NCI-H69 (cell line): ENCODE data around the gene PGP.
"Not testable (repeated sequence)": the region's sequence is repeated elsewhere in the genome, so short reads cannot be mapped to it uniquely, and the experiment has no call there.

Source experiments
- DNase-seq: peaks from one replicate; lab custom pipeline; 2025; lab: John Stamatoyannopoulos, UW

The PGP gene, protein sequence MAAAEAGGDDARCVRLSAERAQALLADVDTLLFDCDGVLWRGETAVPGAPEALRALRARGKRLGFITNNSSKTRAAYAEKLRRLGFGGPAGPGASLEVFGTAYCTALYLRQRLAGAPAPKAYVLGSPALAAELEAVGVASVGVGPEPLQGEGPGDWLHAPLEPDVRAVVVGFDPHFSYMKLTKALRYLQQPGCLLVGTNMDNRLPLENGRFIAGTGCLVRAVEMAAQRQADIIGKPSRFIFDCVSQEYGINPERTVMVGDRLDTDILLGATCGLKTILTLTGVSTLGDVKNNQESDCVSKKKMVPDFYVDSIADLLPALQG

DNA sequence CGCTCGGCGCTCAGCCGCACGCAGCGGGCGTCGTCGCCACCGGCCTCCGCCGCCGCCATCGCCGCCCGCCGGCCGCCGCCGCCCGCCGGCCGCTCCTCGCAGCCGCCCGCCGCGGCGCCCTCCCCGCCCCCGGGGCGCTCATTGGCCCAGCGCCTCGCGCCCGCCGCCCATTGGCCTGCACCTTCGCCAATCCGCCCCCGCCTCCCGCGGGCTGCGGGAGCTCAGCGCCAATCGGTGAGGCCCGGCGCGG lies at the start of gene PGP:
TSS of gene PGP (minus strand) at position 122 of the 250 bp plus-strand sequence. CDS start at position 59, 63 bp downstream.
- DNase-seq = no peak

DNA sequence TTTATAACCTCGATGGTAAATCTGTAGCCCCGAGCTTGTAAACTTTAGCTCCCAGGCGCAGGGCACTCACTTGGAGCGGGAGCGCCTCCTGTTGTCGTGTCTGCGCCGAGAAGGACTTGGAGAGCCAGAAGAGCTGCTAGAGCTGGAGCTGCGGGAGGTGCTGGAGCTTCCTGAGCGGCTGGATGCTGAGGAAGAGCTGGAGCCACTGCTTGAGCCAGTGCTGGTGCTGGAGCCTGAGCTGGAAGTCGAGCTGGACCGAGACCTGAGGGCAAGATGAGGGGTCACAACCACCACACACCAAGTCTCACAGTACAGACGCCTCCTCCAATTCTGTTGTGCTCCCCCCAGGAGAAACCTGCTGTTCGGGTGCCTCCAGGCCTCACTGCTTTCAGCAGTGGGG lies 48.4 kb upstream of the PGP start:
- DNase-seq = not testable (repeated sequence)

DNA sequence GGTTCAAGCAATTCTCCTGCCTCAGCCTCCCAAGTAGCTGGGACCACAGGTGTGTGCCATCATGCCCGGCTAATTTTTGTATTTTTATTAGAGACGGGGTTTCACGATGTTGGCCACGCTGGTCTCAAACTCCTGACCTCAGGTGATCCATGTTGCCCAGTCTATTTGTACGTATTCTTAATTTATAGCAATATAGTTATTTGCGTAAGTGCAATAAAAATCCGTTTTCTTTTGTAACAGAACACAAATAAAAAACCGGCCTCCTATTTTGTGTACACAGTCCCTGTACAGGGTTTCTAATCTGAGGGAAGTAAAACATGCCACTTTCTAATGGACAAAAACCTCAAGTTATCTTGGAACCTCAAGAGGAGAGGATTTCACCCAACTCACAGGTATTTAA lies 45.6 kb upstream of the PGP start:
- no peak for DNase-seq

DNA sequence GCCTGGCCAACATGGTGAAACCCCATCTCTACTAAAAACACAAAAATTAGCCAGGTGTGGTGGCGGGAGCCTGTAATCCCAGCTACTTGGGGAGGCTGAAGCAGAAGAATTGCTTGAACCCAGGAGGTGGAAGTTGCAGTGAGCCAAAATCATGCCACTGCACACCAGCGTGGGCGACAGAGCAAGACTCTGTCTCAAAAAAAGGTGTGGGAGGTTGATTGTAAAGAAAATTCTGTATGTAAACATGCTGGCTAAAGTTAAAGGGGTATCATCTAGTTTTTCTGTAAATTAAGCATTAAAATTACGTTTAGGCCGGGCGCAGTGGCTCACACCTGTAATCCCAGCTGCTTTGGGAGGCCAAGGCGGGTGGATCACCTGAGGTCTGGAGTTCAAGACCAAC lies 43.9 kb upstream of the PGP start:
- not testable (repeated sequence) for DNase-seq

DNA sequence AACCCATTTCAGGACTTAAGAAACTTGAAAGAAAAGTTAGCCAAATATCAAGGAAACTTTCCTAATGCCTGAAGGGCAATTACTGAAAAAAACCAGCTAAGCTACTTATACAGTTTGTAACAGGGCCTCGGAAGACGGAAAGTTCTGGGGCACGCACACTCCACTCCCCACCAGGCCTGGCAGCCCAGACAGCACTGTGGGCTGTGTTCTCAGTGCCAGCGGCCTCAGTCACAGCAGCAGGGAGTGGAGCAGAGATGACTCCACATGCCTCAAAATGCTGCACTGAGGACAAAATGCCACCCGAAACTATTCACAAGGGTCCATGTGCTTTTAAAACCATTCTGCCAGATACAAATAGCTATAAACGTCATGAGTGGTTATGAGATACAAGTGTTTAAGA lies 43.1 kb upstream of the PGP start:
- no peak for DNase-seq

DNA sequence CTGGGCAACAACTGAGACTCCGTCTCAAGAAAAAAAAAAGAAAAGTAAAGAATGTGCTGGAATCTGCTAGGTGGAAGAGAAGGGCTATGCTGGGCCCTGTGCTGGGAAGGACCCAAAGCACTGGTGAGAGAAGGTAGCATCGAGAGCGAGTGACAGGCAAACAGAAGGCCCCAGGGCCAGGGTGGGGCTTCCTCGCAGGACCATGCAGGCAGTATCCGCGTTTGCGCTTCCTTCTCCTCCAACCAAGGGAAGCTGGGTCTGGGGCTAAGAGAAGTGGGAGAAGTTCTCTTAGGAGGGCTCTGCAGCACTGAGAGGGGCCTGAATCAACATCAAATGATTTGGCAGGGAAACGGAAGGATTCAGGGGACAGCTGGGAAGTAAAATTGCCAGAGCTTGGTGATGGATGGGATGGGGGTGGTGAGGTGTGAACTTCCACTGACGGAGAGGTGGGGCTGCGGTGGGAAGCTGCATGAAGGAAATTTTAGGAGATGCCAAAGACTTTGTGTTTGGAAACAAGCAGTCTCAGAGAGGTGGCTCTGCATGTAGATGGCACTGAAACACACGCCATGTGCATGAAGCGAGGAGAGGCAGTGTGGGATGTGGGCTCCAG lies 42.0 kb upstream of the PGP start:
- no peak for DNase-seq

DNA sequence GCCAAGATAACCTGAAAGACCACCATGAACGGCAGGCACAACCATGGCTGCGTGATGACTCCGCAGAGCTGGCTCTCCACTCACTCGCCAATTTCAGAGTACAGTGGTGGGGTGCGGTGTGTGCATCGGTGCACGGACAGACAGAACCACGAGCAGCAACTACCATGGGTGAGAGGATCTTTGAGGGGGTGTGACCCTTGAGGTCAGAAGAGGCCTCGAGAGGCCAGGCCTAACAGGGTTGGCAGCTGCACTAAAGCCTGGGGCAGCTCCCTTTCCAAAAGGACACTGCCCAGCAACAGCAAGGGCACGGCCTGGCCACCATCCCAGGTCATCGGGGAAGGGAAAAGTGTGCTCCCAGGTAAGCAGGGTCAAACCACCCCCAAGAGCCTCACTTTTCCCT lies 38.7 kb upstream of the PGP start:
- no peak for DNase-seq

DNA sequence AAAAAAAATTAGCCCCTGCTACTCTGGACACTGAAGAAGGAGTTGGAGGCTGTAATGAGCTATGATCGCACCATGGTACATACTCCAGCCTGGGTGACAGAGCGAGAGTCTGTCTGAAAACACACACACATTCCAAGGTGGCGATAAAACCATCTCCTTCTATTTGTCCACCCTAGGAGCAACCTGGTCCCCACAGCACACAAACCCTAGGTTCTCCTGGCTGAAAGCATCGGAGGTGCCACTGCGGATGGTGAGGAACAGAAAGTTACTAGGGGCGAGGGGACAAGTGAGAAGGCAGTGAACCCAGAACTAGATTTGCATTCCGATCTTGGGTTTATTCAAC lies 38.1 kb upstream of the PGP start:
- DNase-seq = no peak

DNA sequence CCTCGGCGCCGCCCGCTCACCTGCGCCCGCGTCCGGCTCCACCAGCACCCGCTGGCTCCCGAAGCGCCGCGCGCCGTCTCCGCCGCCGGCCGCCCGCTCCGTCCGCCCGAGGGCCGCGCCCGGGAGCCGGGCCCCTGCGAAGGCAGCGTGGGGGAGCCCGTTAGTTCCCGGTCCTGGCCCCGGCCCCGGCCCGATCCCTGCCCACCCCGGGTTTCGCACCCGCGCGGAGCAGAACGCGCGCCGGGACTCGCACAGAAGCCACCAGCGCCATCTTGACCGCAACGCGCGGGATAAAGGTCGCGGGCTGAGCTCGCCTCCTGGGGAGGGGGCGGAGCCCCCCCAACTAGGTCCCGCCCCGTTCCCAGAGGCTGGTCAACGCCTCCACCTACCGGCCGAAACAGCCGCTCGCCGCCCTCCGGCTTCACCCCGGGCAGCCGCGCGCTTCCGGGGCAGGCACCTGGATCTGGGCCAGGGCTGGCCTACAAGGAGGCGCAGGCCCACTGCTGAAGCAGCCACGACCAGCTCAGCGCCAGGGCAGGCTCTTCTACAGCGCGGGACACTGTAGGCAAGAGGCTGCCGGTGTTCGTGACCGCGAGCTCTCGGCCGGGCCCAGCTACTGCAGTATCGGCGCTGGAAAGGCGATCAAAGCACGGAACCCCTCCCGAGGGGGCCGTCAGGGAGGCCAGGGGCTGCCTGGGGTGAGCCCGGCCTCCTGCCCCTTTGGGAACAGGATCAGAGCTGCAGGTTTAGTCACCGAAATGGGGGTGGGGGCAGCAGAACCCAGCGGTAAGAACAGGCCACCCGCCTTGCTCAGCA lies 36.9 kb upstream of the PGP start, which contains the start of gene ECI1:
TSS of gene ECI1 (minus strand) at position 292 of the 816 bp plus-strand sequence. CDS start at position 271, 21 bp downstream.
- DNase-seq = peak; percentile 97

DNA sequence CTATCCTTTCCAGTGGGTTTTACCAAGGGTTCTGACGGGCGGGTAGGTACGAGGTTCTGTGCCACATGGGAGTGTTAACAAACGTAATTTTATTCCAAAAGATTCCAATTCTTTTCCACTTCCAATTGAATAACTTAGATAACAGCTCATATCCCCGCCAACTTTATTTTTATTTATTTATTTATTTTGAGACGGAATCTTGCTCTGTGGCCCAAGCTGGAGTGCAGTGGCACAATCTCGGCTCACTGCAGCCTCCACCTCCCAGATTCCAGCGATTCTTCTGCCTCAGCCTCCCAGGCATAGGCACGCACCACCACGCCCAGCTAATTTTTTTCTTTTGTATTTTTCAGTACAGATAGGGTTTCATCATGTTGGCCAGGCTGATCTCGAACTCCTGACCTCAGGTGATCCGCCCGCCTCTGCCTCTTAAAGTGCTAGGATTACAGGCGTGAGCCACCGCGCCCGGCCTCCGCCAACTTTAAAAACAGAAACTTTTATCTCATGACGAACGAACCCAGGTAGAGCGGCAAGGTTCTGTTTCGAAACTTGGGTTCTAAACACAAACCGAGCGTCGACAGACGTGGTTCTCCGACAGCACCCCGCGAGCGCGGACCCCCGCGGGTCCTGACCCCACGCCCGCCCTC lies 36.1 kb upstream of the PGP start:
- peak; percentile 68 for DNase-seq

DNA sequence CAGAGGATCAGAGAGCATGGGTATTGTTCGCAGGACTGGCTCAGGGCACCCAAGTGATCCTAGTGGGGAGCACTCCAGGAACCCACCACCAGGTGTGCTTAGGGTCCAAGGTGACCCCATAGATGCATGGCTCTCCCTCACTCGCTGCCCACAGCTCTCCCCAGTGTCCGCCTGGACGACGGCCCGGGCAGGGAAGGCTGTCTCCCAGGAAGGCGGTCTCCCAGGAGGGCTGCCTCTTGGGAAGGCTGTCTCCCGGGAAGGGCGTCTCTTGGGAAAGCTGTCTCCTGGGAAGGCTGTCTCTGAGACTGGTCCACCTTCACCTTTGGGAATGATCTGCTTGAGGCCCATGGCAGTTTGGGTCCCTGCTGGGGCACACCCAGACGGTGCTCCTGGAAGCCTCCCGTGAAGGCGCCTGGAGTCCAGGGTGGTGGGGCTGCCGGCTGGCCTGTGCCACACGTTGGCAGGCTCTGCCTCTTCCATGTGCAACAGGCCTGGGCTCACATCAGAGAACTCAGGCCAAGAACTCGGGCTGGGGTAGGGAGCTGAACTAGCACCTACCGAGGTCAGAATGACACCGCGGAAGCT lies 31.8 kb upstream of the PGP start:
- DNase-seq = no peak

DNA sequence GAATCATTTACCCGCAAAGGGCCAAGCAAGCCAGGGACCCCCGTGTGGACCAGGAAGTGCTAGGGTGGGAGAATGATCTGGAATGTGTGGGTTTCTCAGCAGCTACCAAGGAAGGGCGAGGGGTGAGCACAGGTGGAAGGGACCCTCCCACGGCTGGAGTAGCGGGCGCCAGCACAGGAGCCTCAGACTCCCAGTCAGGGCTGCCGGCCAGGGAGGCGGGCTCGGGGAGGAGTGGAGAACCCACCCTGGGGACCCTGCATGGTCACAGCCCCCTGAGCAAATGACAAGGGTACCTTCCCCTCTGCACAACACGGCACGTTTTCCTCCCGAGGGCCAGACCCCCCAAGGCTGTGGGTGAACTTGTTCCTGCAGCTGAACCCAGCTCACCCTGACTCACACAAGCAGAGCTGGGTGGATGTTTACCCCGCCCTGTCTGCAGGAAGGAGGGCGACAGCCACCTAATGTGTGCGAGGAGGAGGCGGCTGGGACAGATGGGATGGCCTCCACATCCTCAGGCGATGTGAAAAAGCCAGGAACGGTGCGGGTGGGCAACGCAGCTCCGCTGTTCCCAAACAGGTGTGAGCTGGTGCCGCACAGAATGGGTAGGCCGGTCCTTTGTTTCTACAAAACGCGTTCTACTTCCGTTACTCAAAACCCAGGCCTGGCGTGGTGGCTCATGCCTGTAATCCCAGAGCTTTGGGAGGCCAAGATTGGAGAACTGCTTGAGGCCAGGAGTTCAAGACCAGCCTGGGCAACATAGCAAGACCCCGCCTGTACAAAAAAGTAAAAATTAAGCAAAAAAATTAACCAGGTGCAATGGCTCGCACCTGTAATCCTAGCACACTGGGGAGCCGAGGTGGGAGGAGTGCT lies 30.5 kb upstream of the PGP start:
- no peak for DNase-seq

DNA sequence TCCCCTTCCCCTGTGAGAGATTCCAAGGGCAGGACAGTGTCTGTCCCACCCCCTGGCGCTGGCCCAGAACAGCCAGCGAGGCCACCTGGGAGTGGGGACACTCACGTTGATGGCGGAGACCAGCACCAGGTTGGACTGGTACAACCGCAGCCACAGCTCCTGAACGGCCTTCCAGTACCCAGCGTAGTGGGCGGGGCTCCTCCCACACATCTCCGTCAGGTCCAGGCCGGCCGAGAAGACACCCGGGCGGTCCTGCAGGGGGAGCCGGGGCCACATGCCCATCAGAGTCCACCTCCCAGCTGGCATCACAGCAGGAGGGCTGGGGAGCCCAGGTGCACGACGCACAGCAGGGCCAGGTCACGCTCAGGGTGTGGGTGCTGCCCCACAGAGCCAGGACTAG lies 29.7 kb upstream of the PGP start:
- DNase-seq = no peak

DNA sequence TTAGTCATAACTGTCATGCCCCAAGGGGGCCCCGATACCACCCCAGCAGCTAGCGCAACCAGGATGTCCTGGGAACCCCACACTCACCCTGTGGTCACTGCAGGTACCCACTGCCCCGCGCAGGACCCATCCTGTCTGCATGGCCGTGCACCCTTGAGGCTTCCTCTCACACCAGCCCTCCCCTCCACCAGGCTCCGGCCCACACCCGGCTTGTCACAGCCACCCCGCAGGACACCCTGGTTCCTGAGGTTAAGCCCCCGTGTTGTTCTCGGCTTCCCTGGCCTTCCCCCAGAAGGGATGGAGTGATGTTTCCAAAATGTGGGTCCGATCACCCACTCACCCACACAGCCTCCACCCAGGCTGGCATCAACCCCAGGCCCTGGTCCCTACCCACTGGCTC lies 29.1 kb upstream of the PGP start:
- no peak for DNase-seq

DNA sequence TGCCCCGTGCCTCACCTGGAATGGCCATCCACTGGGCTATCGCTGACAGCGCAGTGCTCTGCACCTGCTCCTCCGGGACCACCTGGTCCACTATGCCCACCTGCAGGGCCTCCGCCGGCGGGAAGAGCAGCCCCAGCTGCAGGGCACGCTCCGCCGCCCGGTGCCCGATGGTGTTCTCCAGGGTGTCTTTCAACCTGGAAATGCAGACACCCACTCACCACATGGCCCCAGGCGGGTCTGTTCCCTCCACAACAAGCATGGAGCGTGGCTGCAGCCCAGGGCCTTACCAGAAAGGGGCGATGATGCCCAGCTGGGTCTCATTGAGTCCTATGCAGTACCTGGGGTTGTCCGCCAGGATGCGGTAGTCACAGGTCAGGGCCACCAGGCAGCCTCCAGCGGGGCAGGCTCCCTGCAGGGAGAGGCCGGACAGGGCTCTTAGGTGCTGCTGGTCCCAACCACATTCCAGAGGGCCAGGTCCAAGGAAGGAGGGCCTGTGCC lies 28.4 kb upstream of the PGP start:
- no peak for DNase-seq

DNA sequence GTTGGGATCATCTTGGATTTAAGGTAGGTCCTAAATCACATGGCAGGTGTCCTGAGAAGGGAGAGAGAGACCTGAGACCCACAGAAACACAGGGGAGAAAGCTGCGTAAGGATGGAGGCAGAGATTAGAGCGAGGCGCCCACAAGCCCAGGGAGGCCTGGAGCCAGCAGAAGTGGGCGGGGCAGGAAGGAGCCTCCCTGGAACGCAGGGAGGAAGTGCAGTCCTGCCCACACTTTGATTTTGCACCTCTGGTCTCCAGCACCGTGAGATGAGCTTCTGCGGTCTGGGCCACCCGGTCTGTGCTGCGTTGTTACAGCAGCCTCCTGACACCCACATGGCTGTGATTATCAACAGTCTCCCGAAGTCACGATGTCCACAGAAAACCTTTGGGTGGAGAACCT lies 28.0 kb upstream of the PGP start:
- no peak for DNase-seq

DNA sequence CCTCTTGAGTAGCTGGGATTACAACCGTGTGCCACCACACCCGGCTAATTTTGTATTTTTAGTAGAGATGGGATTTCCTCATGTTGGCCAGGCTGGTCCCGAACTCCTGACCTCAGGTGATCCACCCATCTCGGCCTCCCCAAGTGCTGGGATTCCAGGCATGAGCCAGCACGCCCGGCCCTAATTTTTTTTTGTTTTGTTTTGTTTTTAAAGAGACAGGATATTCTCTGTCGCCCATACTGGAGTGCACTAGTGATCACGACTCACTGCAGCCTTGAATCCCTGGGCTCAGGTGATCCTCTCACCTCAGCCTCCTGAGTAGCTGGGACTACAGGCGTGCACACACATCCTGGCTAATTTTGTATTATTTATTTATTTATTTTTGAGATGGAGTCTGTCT lies 25.7 kb upstream of the PGP start:
- DNase-seq = not testable (repeated sequence)

DNA sequence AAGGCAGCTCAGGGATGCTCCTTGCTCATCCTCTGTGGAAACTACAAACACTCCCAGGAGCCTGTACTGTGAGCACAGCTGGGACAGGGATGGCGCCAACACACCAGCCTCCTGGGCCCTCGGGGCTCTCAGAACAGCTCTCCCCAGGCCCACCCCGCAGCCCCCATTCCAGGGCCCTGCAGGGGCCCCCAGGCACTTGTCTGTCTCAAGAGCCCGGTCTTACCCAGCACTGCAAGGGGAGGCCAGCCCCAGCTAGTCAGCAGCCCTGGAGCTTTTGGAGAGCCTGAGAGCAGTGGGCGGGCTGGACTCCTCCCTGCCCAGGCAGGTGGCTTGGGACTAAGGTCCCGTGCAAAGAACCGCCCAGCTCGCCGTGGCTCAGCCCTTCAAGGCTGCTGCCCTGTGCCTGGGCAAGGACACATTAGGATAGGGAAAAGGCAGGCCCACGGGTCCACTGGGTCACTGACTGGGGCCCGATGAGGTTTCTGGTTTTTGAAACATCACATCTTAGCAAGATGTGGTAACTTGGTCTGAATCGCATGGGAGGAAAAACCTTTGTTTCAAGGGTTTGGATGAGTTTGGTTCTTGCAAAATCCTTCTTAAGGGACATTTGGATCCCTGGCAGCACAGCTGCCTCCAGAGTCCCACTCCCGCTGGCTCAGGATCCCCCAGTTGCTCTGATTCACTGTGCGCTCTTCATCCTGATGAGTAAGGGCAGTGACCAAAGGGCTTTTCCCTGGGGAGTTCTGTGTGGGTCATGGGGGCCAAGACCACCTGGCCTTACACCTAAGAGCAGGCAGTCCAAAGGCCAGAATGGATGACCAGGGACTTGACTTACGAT lies 24.4 kb upstream of the PGP start:
- DNase-seq = peak; percentile 42

DNA sequence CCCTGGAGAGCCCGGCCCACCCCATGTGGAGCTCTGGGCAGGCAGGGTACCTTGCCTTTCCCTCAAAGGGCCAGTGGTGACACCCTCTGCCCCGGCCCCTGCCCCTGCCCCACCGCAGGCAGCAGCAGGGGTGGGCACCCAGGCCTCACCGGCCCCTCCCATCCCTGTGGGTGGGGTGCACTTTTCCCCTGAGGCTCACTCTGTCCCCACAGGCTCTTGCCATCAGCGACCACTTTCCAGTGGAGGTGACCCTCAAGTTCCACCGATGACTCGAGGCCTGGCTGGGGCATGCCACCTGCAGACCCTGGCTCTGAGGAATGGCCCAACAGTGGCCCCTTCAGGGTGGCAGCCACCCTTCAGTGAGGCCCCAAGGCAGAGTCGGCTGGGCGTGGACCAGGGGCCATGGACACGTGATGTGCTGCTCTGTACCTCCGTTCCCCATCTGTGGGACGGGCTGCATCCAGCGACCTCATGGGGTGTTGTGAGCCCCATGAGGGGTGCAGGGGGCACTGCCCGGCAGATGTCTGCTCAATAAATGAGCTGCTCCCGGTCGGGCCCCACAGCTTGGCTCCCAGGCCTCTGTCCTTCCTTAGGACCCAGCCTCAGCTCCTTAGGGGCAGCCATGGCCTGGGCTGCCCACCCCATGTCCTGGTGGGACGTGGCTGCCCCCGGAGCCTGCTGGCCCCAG lies 23.7 kb upstream of the PGP start:
- DNase-seq = peak; percentile 28
